HG03064 (cell line): ENCODE results near the gene POLR1H.

Source experiments
- ATAC-seq: cut with Tn5 transposase; IDR thresholded peaks from one replicate; pipeline ENCODE4 v1.9.1; 2021; ENCODE audit warnings: low read depth; ENCODE audit not compliant: unreplicated experiment

POLR1H gene

DNA sequence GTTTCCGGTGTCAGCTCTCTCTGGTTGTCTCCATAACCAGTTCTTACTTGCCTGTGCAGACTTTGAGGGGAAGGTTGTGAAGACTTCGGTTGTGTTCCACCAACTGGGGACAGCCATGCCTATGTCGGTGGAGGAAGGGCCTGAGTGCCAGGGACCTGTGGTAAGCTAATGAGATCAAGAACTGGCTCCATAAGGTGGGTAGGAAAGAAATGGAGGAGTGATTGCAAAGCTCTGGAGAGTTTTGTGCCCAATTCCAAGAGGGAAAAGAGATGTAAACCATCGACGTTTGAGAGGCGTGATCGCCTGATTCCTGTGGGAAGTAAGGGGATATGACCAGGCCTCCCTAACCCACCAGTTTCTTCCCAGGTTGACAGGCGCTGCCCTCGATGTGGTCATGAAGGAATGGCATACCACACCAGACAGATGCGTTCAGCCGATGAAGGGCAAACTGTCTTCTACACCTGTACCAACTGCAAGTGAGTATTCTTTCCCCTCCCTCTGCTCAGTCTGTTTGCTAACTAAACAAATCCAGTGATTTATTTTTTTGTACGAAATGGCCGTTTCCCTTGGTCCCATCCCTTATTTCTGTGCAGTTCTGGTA is 893 bp downstream of the POLR1H start:
- ATAC-seq: no peak

DNA sequence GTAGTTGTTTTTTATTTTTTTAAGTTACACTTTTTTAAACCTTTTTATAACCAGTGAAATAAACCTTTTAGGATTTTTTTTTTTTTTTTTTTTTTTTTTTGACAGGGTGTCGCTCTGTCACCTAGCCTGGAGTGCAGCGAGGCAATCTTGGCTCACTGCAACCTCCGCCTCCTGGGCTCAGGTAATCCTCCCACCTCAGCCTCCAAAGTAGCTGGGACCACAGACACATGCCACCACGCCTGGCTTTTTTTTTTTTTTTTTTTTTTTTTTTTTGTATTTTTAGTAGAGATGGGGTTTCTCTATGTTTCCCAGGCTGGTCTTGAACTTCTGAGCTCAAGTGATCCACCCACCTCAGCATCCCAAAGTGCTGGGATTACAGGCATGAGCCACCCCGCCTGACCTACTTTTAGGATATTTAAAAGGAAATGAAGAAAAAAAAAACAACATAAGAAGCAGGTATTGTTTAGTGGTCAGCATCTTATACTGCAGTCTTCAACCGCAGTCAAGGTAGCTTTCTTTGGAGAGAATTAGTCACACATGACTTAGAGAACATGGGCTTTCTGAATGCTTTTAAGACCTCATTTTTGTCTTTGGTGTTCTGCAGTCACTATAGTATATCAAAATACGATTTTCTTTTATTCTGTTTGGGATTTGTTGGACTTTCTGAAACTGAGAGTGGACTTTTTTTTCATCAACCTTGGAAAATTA is 1.6 kb downstream of the POLR1H start:
- no peak for ATAC-seq

DNA sequence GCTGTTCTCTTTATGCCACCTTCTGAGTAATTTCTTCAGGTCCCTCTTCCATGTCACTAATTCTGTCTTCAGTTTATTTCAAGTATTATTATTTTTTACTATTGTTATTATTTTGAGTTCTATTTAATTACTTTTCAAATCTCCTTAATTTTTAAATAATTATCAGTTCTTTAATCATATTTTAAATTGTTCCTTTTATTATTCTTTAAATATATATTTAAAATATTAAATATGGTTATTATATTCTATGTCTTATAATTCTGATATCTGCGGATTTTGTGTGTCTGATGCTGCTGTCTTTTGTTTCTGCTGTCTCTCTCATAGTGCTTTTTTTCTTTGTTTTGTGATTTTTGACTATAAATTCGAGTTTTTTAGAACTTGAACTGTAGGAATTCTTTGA is 2.2 kb downstream of the POLR1H start:
- ATAC-seq: no peak

DNA sequence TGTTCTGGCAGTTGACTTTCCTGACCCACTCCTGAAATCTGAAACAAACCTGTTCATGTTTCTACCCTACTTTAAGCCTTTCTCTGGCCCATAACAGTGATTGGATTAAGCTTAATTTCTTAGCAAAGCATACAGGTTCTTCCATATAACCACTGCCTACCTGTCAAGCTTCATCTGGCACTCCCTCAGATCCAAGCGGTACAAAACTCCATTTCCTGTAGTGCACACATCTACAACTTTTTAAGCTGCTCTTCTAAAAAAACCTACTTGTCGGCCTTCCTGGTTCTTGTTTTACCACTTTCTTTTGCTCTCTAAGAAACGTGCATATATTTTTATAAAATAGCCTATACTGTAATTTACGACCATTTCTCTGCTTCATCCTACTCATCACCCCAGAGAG is 5.0 kb downstream of the POLR1H start:
- ATAC-seq: no peak

DNA sequence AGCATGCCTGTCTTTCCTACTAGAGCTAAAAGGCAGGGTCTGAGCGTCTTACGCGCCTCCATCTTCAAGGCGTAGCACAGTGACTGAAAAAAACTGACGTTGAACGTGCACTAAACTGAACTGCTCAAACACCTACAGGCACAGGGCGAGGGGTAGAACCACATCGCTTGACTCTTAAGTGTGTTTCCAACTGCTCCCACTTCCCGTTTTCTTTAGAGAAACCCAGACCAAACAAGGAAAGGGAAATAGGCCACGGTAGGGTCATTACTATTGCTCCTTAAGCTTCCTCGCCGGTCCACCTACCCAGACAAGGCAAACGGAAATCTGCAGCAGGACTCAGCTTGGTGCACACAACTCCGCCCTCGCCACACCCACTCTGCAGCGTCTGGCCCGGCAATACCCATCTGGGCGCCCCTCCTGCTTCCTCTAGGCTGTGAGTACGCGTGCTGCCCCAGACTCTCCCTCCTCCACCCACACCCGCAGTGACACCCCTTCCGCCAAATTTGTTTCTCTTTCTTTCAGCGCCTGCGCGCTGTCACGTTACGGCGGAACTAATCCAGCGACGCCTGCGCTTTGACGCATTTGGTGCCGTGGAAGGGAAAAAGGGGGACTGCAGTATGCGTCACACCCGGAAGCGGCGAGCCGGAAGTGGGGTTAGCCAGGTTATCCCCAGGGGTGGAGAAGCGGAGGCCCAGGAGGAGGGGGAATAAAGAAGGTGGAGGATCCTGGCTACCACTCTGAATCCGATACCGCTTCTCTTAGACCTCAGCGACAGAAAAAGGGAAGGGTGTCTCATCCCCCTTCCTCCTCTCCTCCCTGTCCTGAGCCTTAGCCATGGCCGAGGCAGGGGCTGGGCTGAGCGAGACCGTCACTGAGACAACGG is 5.8 kb downstream of the POLR1H start, which contains the start of gene PPP1R11:
PPP1R11 (plus strand) TSS at position 622 of the 883 bp plus-strand sequence; CDS start at position 835, 213 bp downstream.
- peak; percentile 94 for ATAC-seq

DNA sequence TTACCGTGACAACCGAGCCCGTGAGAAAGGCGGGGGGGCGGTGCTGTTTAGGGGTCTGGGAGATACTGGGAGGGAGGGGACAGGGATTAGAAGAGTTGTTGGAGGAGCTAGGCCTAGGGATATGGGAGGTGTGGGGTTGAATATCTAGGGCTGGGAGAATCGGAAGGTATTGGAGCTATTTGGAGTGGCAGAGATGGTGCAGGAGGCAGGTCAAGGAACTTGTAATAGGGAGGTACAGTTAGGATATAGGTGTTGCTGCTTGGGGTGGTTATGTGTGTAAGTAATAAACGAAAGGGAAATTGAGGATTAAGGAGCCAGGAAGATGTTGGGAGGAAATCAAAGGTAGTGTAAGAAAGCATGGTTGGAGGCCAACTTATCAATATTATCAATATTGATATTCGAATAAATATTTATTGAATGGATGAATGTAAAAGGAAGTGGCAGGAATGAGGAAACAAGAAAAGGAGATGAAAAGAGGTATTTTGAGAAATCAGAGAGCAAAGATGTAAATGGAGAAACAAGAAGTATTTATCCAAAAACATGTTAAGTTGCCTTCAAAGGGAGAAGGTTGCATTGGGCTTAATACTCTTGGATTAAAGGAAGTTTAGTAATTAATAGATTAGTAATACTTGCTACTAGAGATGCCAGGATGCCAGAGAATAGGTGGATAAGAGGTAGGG is 6.5 kb downstream of the POLR1H start:
- ATAC-seq: no peak

DNA sequence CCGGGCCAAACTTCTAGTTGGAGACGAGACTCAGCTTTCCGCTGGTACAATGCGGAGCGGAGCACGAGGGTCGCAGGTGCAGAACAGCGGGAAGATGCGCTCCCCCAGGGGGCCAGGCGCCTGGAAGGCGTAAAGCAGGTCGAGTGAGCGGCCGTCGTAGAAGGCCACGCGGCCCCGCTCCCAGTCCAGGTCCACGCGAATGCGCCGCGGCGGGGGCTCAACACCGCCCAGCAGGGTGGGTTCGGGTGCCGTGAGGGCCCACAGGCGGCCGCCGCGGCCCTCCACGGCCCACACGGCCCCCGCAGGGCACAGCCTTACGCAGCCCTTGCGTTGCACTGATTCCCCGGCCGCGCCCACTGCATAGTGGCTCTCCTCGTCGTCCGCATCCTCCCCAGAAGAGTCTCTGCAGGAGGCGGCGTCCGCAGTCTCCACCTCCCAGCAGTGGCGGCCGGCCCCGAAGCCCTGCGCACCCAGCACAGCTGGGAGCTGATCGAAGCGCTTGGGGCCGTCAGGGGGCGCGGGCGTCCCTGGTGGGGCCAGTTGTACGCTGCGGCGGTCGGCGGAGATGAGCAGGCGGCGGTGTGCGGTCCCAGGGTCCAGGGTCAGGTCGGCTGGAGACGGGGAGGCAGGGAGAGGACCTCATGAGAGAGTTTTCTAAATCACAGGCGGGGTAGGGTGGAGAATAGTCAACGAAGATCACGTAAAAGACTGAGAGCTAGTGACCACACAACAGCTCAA is 10.2 kb downstream of the POLR1H start:
- ATAC-seq: no peak

DNA sequence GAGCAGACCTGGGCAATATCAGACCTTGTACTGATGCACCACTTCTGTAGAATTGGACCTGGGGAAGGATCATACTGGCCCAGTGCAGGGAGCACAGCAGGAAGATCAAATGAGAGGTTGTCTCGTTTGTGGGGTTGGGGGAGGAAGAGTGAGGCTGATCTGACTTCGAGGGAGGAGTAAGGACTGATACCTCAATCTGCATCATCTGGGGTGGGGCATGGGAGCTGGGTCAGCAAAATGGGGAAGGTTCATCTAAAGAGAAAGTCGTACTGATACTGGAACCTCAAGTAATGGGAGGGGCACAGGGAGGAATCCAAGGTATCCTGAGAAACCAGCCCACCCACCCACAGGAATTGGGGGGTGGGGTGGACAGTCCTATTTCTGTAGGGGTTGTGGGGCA is 10.8 kb downstream of the POLR1H start:
- ATAC-seq: no peak

DNA sequence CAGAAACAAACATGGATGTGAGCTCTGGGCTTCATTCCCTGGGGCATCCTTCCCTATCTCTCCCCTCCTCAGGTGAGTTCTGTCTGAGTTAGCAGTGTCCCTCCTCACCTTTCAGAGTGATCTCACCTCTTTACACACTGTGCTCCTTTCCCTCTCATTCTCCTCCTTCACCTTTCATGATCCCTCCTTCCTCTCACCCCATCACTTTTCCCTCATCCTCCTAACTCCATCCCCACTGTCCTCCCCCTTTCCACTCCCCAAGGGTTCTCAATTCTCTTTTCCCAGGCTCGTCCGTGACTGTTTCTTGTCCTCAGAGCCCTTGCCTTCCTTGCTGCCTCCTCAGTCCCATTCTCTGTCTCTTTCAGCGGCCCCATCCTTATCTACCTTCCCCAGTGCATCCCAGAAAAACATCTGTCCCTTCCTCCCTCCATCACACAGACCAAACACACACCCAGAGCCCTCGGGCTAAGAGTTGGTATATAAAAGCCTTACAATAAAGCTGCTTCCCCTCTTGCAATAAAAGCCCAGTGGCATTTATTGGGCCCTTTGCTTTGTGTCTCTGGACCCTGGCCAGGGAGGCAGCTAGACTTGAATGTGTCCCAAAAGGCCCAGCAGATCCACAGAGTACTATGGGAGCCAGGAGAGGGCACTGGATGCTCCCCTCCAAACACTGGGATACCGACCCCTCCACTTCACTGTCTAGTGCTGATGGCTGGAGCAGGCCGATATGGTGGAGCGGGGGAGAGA is 12.6 kb downstream of the POLR1H start:
- no peak for ATAC-seq

DNA sequence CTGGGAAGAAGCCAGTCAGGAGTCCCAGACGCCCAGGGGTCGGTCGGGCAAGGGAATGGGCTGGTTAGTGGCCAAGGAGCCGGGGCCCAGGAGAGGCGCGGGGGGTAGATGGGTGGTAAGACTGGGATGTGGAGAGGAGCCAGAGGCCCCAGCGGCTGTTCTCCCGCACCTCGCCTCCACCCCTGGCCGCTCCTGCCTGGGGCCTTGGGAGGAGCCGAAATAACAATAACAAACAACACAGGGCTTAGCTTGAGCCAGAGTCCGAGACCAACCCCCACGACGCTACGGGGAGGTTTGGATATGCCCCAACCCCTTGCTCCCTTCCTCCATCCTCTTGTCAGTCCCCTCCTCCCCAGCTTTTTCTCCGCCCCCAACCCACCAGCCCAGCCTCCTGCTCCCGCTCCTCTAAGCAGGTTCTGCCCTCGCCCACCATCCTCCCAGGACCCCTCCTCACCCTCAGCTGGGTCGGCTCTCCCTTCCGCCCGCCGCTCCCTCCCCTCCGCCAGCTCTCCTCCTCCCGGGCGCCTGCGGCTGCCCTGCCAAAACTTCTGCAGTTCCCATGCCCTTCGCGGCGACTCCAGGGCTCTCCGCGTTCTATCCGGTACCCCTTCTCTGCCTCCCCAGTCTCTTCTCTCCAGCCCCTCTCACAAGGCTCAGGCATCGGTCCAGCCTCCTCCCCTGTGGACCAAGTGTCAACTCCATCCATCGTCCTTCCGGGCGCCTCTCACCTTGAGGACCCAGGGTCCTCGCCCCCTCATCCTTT is 13.4 kb downstream of the POLR1H start:
- ATAC-seq: no peak

DNA sequence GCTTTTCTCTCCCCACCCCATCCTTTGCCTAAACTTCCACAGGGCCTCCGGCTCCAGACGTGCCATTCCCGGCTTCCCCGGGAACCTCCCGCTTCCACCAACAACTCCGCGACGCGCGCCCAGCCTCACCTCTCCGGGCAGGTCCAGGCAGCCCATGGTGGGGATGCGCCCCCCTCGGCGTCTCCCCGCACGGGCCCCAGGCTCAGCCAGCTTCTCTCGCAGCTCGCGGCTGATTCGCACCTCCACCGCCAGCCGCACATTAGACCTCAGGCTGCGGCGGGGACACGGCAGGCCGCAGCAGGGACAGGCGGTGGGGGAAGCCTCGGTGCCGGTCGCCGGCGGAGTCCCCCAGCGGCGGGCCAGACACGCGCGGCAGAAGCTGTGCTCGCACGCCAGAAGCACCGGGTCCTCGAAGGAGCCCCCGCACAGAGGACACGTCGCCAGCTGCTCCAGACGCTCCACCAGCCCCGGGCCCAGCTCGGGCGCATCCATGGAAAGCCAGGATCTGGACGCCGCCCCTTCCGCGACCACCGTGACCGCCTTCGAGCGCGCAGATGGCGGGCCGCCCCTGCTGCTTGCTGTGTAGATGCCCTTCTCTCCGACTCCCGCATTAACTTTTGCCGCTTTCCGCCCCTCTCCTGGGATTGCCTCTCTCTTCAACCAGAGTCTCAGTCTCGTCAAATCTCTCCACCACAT is 14.2 kb downstream of the POLR1H start, which contains the start of gene RNF39:
RNF39 (minus strand) TSS at position 676 of the 696 bp plus-strand sequence; CDS start at position 492, 184 bp downstream.
- ATAC-seq: no peak

DNA sequence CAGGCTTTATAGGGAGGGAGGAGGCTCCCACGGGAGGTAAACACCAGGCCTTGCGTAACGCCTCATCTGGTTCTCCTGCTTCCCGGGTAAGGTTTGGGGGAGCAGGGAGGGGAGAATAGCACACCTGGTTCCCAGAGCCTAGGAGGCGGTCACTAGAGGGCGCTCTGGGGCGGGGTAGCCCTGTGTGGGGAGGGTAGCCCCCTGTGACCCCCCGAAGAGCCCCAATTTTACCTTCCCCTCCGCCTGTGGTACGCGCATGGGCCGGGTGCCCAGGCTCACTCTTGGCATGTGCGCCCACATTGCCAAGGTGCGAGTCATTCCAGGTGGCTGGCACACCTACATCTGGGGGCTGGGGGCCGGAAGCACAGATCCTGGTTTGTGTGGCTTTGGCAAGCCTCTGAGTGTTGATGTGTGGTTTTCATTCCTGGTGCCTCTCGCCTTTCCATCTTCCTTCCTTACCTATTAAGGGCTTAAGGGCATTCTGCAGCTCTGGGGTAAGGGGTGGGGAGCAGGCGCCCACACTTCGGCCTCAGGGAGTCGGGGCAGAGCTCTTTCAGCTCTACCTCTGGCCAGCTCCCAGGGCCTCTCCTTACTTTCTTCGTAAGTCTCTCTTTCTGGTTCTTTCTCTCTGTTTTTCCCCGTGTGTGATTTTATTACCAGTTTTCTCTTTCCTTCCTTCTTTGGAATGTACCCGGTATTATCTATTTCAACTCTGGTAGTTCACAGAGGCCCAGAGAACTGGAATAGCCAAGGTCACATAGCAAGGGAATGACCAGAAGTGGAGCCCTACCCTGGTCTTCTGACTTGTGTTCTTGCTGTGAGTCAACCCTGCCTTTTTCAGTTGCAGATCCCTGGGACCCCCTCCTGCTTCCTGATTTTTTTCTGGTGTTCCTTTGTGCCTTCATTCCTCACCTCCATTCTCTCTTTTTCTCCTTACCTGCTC is 15.0 kb downstream of the POLR1H start:
- no peak for ATAC-seq

DNA sequence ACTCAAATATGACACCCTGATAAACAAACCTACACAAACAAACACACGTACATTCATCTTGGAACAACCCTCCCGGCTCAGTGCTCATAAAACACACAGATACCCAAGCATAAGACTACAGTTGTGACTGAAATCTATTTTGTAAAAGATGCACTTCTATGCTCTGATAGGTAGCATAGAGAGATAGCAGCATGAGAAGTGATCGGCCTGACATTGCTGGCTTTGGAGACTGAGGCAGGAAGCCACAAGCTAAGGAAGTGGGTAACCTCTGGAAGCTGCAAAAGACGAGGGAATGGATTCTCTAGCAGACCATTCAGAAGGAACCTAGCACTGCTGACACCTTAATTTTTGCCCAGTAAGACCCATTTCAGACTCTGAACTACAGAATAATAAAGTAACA is 16.2 kb downstream of the POLR1H start:
- no peak for ATAC-seq

DNA sequence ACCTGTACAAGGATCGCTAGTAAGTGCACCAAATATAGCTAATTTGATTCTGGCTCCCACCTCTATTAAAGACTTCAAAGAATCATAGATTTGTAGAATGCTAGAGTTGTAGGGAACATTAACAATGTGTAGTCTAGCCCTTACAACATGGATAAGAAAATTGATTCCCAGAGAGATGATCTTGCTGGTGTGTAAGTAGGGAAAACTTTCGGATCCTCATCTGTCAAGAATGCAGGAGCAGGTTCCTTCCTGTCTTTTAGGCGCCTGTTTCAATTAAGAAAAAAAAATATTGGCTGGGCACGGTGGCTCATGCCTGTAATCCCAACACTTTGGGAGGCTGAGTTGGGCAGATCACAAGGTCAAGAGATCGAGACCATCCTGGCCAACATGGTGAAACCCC is 26.8 kb downstream of the POLR1H start:
- no peak for ATAC-seq

DNA sequence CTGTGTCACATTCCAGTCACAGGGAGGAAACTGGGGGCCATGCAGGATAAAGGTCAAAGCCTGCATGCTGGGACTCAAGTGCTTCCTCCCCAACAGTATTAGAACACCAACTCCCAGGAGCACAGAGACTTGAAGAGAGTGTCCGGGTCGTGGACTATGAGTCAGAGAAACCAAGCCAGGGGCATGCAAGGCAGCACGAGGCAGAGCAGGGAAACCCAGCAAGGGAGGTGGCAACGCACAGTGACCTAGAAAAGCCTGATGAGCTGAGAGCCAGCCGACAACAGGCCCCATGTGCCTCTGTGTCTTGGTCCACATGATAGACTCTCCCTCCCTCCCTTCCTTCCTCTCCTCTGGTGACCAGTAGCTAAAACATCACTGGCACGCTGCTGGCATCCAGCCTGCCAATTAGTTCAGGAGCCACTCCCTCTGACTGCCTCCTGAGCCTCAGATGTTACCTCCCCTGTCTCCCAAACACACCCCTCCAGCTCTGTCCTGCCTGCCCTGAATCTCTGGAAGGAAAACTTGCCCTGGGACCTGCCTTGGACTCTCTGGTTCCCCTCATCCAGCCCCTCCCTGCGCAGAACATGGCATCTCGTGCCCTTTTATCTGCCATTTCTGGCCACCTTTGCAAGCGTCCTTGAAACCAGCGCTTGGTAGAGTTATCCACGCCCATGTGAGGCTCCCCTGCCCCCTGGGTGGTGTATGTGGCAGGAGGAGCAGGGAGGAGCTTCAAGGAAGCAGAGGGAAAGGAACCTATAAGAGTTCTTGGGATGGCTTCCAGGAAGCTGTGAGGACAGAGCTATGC is 30.7 kb downstream of the POLR1H start:
- ATAC-seq: no peak

DNA sequence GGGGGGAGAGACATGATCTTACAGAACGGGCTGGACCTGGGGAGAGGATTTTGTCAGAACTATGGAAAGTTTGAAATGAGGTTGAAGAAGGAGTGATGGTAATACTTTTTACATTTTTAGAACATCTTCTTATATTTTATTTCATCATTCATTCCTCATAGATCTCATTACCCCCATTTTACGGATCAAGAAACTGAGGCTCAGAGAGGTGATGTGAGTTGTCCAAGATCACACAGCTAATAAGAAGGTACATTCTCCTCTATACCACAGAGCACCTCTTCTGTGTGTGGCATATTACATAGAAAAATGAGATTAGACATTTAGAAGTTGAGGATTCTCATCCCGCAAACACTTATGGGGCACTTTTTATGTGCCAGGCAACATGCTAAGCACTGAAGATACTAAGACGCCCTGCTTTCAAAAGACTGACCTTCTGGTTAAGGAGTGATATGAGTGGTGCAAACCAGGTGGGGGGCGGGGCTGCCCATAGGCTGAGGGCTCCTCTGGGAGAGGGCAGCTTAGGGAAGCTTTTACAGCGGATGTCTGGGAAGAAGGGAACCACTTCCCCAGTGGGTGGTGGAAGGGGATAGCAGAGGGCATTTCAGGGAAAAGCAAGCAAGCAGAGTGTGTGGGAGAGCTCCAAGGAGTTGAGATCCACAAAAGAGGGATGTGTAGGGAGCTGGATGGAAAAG is 31.9 kb downstream of the POLR1H start:
- no peak for ATAC-seq
